ENCODE results near the gene TMEM212. TPM values are rescaled to one million over a fixed set of nuclear protein-coding genes. Genes with fewer than 3 reads are reported as not detected.

Gene TMEM212
- total and polyA plus RNA-seq, 2 donors (not counting 1 experiment from before 2014, with no cell fraction given), result not detected

GRCh38 chr3:171827385-171827784, 15.8 kb upstream of the TMEM212 start:
- intact Hi-C loops (cut with micrococcal nuclease), result no loop called here
- Histone ChIP-seq H4K20me1 (ENCODE audit: control insufficient read depth, insufficient read depth, low read length, poor library complexity, severe bottlenecking) (no peaks in the 10 kb centered on the region), H3K79me2 (ENCODE audit: control insufficient read depth, insufficient read depth, low read length) (no peaks in the 10 kb centered on the region), H3K9ac (ENCODE audit: low read length) (no peak overlapping the region), H3K27ac (ENCODE audit: low read length in 2 of 2) (no peak overlapping the region), H3K27me3 (replicated peaks in 1 of 4; ENCODE audit: control extremely low read depth in 1 of 4, control insufficient read depth in 3 of 4, insufficient read depth in 4 of 4, low read length in 3 of 4) (no peaks in the 10 kb centered on the region), H3K4me1 (ENCODE audit: control insufficient read depth in 2 of 2, insufficient read depth in 2 of 2, low read length in 2 of 2) (no peaks in the 10 kb centered on the region), H3K36me3 (replicated peaks in 1 of 2; ENCODE audit: control extremely low read depth in 1 of 2, control insufficient read depth in 1 of 2, extremely low read depth in 1 of 2, insufficient read depth in 2 of 2, low read length in 1 of 2) (no peaks in the 10 kb centered on the region), H3K4me2 (replicated peaks; ENCODE audit: low read depth, low read length, poor library complexity, severe bottlenecking) (no peak overlapping the region), H3K4me3 (ENCODE audit: control extremely low read depth in 1 of 5, extremely low read depth in 1 of 5, insufficient read depth in 1 of 5, low read depth in 2 of 5, low read length in 4 of 5) (no peak overlapping the region), H2AFZ (ENCODE audit: insufficient read depth, low read depth, low read length, poor library complexity, severe bottlenecking) (no peak overlapping the region), H3K9me3 (ENCODE audit: control extremely low read depth in 1 of 3, control insufficient read depth in 2 of 3, insufficient read depth in 1 of 3, low read length in 2 of 3) (no peaks in the 10 kb centered on the region)
- ChIA-PET POLR2A (no interaction called here), CTCF (no interaction called here)
- Mint-ChIP-seq H3K27me3 (peaks cover 6% of the 10 kb centered on the region), H3K9me3 (ENCODE audit: insufficient read depth) (no peaks in the 10 kb centered on the region), H3K4me3 (no peak overlapping the region), H3K27ac (no peak overlapping the region), H3K4me1 (no peaks in the 10 kb centered on the region)
- TF ChIP-seq CTCF (IDR thresholded peaks at IDR 0.05) (no peak), EZH2 (IDR thresholded peaks at IDR 0.05; ENCODE audit: borderline replicate concordance, insufficient read depth, low read depth, low read length, poor library complexity, severe bottlenecking) (no peak)
- DNase-seq (no peak), ATAC-seq (ENCODE audit: low read depth) (no peak)
- 89% methylated on average over 1 of the region's 3 CpGs for WGBS (ENCODE audit: insufficient coverage)

GRCh38 chr3:171827836-171828458, 15.2 kb upstream of the TMEM212 start:
- ChIA-PET POLR2A (no interaction called here), CTCF (no interaction called here)
- Histone ChIP-seq H3K4me1 (ENCODE audit: control insufficient read depth in 2 of 2, insufficient read depth in 2 of 2, low read length in 2 of 2) (no peaks in the 10 kb centered on the region), H4K20me1 (ENCODE audit: control insufficient read depth, insufficient read depth, low read length, poor library complexity, severe bottlenecking) (no peaks in the 10 kb centered on the region), H3K9ac (ENCODE audit: low read length) (no peak overlapping the region), H2AFZ (ENCODE audit: insufficient read depth, low read depth, low read length, poor library complexity, severe bottlenecking) (peak overlapping the region; percentile 6), H3K79me2 (ENCODE audit: control insufficient read depth, insufficient read depth, low read length) (no peaks in the 10 kb centered on the region), H3K4me3 (ENCODE audit: control extremely low read depth in 1 of 5, extremely low read depth in 1 of 5, insufficient read depth in 1 of 5, low read depth in 2 of 5, low read length in 4 of 5) (no peak overlapping the region), H3K27ac (ENCODE audit: low read length in 2 of 2) (no peak overlapping the region), H3K36me3 (replicated peaks in 1 of 2; ENCODE audit: control extremely low read depth in 1 of 2, control insufficient read depth in 1 of 2, extremely low read depth in 1 of 2, insufficient read depth in 2 of 2, low read length in 1 of 2) (no peaks in the 10 kb centered on the region), H3K27me3 (replicated peaks in 1 of 4; ENCODE audit: control extremely low read depth in 1 of 4, control insufficient read depth in 3 of 4, insufficient read depth in 4 of 4, low read length in 3 of 4) (no peaks in the 10 kb centered on the region), H3K9me3 (ENCODE audit: control extremely low read depth in 1 of 3, control insufficient read depth in 2 of 3, insufficient read depth in 1 of 3, low read length in 2 of 3) (no peaks in the 10 kb centered on the region), H3K4me2 (replicated peaks; ENCODE audit: low read depth, low read length, poor library complexity, severe bottlenecking) (no peak overlapping the region)
- Mint-ChIP-seq H3K9me3 (ENCODE audit: insufficient read depth) (no peaks in the 10 kb centered on the region), H3K4me3 (no peak overlapping the region), H3K4me1 (no peaks in the 10 kb centered on the region), H3K27ac (no peak overlapping the region), H3K27me3 (peaks cover 6% of the 10 kb centered on the region)
- no peak for TF ChIP-seq CTCF (IDR thresholded peaks at IDR 0.05)
- TF ChIP-seq EZH2 (IDR thresholded peaks at IDR 0.05; ENCODE audit: borderline replicate concordance, insufficient read depth, low read depth, low read length, poor library complexity, severe bottlenecking), result no peak
- no peak for ATAC-seq (ENCODE audit: low read depth)
- DNase-seq, result no peak
- intact Hi-C loops (cut with micrococcal nuclease), result no loop called here
- 49% methylated on average over 7 of the region's 10 CpGs for WGBS (ENCODE audit: insufficient coverage)
